Spinal cord (tissue), 10 donors: Measurements from ENCODE around the gene CDKAL1. TPM values are rescaled to one million over a fixed set of nuclear protein-coding genes. Genes with fewer than 3 reads are reported as not detected.
"Not testable (repeated sequence)": the region's sequence is repeated elsewhere in the genome, so short reads cannot be mapped to it uniquely, and the experiment has no call there.

Experiments
- DNase-seq, 6 donors: peaks; one replicate each; pipeline versions ENCODE4 v3.0.0 to v3.0.0-alpha.2; 2013 to 2015; ENCODE audit warnings: low spot score in 6 of 6, low read depth in 4 of 6
- H3K27ac ChIP-seq: one replicate; pipeline ENCODE4 v1.5.1; 2013; ENCODE audit warnings: low read depth, low read length, control low read depth
- H3K27me3 ChIP-seq: one replicate; pipeline ENCODE4 v1.6.1; 2013; ENCODE audit warnings: low read length; ENCODE audit not compliant: control insufficient read depth, insufficient read depth
- H3K36me3 ChIP-seq: one replicate; pipeline ENCODE4 v1.6.1; 2013; ENCODE audit warnings: low read length; ENCODE audit not compliant: control insufficient read depth, insufficient read depth
- H3K4me1 ChIP-seq: one replicate; pipeline ENCODE4 v1.6.1; 2013; ENCODE audit warnings: low read length; ENCODE audit not compliant: control insufficient read depth, insufficient read depth
- H3K4me3 ChIP-seq: one replicate; pipeline ENCODE4 v1.5.1; 2013; ENCODE audit warnings: low read depth, low read length, control low read depth
- H3K9me3 ChIP-seq: one replicate; pipeline ENCODE4 v1.6.1; 2013; ENCODE audit warnings: low read length; ENCODE audit not compliant: control insufficient read depth, insufficient read depth
- WGBS: methylation state at CpG from one replicate; pipeline ENCODE4 v1.1.5; 2013; ENCODE audit warnings: missing lambda C conversion rate; ENCODE audit not compliant: insufficient coverage; 5-methylcytosine and 5-hydroxymethylcytosine counted together
- polyA plus RNA-seq, 2 donors: library from polyadenylated mRNA; unstranded; fragments of 120-200 nt; gene quantifications; one replicate each; pipeline ENCODE4 v1.2.1, GENCODE V29; 2013; ENCODE audit not compliant: insufficient read length in 2 of 2
- total RNA-seq, 2 donors: library from RNA; depleted of rRNA in 1 of 2; stranded (reverse); fragments of 120-200 nt in 1 of 2; fragments of >200 nt in 1 of 2; gene quantifications; one replicate each; pipeline versions ENCODE4 v1.2.3 to v1.2.4, GENCODE V29; 2013 to 2014
- donor health status: healthy.

CDKAL1 gene
- total and polyA plus RNA-seq, 4 donors: 15.1 to 34.2 (median 22.0) TPM

GRCh38 chr6:21189759-21190158, 655.5 kb downstream of the CDKAL1 start:
- H3K27ac ChIP-seq: no peak overlapping the region
- no CpG with 5 or more reads among the region's 4 CpGs for WGBS
- H3K4me1 ChIP-seq: peaks cover 9% of the 10 kb centered on the region
- peaks cover 3% of the 10 kb centered on the region for H3K9me3 ChIP-seq
- no peaks in the 10 kb centered on the region for H3K36me3 ChIP-seq
- H3K4me3 ChIP-seq: no peak overlapping the region
- DNase-seq: peak in 1 of 6 donors; percentile 86
- no peaks in the 10 kb centered on the region for H3K27me3 ChIP-seq

GRCh38 chr6:21190701-21191100, 656.4 kb downstream of the CDKAL1 start:
- WGBS: no CpG with 5 or more reads among the region's 2 CpGs
- no peak overlapping the region for H3K27ac ChIP-seq
- DNase-seq: no peak
- no peak overlapping the region for H3K4me3 ChIP-seq
- no peaks in the 10 kb centered on the region for H3K36me3 ChIP-seq
- H3K4me1 ChIP-seq: peaks cover 8% of the 10 kb centered on the region
- peaks cover 3% of the 10 kb centered on the region for H3K9me3 ChIP-seq
- H3K27me3 ChIP-seq: no peaks in the 10 kb centered on the region

- Histone ChIP-seq H3K9me3 (peaks cover 3% of the 10 kb centered on the region), H3K27me3 (no peaks in the 10 kb centered on the region), H3K4me3 (no peak overlapping the region), H3K36me3 (no peaks in the 10 kb centered on the region), H3K4me1 (peaks cover 9% of the 10 kb centered on the region), H3K27ac (no peak overlapping the region)
- no peak for DNase-seq
- 97% methylated on average over 2 of the region's 2 CpGs for WGBS
Observed at GRCh38 chr6:21193790-21194475, 659.7 kb downstream of the CDKAL1 start.

GRCh38 chr6:21195301-21195700, 661.0 kb downstream of the CDKAL1 start:
- H3K9me3 ChIP-seq, H3K27me3 ChIP-seq, H3K27ac ChIP-seq, H3K4me3 ChIP-seq, H3K36me3 ChIP-seq, DNase-seq: not testable (repeated sequence)
- H3K4me1 ChIP-seq: peaks cover 15% of the 10 kb centered on the region
- whole genome bisulfite sequencing: 100% methylated on average over 1 of the region's 7 CpGs

GRCh38 chr6:21198032-21198640, 663.9 kb downstream of the CDKAL1 start:
- Histone ChIP-seq H3K27me3 (no peaks in the 10 kb centered on the region), H3K9me3 (peaks cover 3% of the 10 kb centered on the region), H3K4me3 (no peak overlapping the region), H3K27ac (no peak overlapping the region), H3K4me1 (peaks cover 15% of the 10 kb centered on the region), H3K36me3 (no peaks in the 10 kb centered on the region)
- no peak for DNase-seq
- no CpG with 5 or more reads among the region's 5 CpGs for WGBS

- 39% methylated on average over 4 of the region's 6 CpGs for WGBS
- Histone ChIP-seq H3K4me3 (no peak overlapping the region), H3K27me3 (no peaks in the 10 kb centered on the region), H3K27ac (no peak overlapping the region), H3K9me3 (no peaks in the 10 kb centered on the region), H3K4me1 (peaks cover 15% of the 10 kb centered on the region), H3K36me3 (no peaks in the 10 kb centered on the region)
- peak in 2 of 6 donors; percentile 79 to 91 for DNase-seq
Observed at GRCh38 chr6:21199262-21199661, 665.0 kb downstream of the CDKAL1 start.

GRCh38 chr6:21200134-21200870, 666.0 kb downstream of the CDKAL1 start:
- Histone ChIP-seq H3K4me3 (no peak overlapping the region), H3K4me1 (peaks cover 15% of the 10 kb centered on the region), H3K9me3 (no peaks in the 10 kb centered on the region), H3K36me3 (no peaks in the 10 kb centered on the region), H3K27me3 (no peaks in the 10 kb centered on the region), H3K27ac (no peak overlapping the region)
- peak in 2 of 6 donors; percentile 34 to 76 for DNase-seq
- WGBS: 56% methylated on average over 3 of the region's 7 CpGs

GRCh38 chr6:21201187-21201586, 666.9 kb downstream of the CDKAL1 start:
- WGBS: 55% methylated on average over 1 of the region's 4 CpGs
- no peaks in the 10 kb centered on the region for H3K27me3 ChIP-seq
- H3K4me3 ChIP-seq: no peak overlapping the region
- H3K9me3 ChIP-seq: no peaks in the 10 kb centered on the region
- peaks cover 15% of the 10 kb centered on the region for H3K4me1 ChIP-seq
- no peaks in the 10 kb centered on the region for H3K36me3 ChIP-seq
- no peak overlapping the region for H3K27ac ChIP-seq
- DNase-seq: peak in 1 of 6 donors; percentile 72

- peak in 2 of 6 donors; percentile 63 to 92 for DNase-seq
- 65% methylated on average over 4 of the region's 10 CpGs for WGBS
- Histone ChIP-seq H3K27me3 (no peaks in the 10 kb centered on the region), H3K36me3 (no peaks in the 10 kb centered on the region), H3K27ac (no peak overlapping the region), H3K4me3 (no peak overlapping the region), H3K4me1 (peaks cover 15% of the 10 kb centered on the region), H3K9me3 (no peaks in the 10 kb centered on the region)
Observed at GRCh38 chr6:21201637-21202350, 667.5 kb downstream of the CDKAL1 start.
